ENCODE data around the gene RUNX1. TPM values are rescaled to one million over a fixed set of nuclear protein-coding genes. Genes with fewer than 3 reads are reported as not detected.

The RUNX1 gene
- total RNA-seq, 1 experiment from 2014 or later, result 55.2 TPM

DNA sequence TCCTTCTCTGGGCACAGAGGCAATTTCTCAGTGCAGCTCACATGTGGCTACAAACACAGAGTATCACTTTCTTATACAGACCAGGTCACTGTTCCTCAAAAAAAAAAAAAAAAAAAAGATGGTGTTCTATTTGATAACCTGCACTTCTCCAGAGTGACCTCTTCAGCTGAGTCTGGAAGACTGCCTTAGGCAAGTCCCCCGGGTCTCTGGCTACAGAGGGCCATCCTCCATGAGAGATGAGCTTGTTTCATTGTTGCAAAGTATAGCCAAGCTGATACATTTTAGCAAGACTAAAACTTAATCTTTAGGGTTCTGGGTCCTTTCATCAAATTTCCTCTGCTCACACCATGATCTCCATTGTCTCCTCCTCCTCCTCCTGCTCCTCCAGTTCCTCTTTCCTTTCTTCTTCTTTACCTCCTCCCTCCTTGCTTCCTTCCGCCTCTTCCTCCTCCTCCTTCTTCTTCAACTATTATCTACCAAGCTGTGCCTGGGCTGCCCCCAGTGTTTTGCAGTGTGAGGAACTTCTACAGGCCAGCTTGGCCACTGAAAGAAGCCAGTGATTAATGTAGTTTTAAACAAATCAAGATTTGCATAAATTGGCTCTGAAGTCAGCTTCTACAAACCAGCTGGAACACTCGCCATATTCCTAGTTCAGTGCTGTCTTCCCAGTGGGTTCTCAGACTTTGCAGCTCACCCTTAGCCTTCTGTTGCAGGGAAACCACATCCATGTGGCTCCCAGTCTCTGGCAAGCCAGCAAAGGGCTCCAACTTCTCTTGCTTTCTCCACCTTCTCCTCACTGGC lies 139.4 kb downstream of the RUNX1 start:
- no peak overlapping the region for H3K4me2 ChIP-seq (ENCODE audit: low read length)
- no peak for DNase-seq
- no peaks in the 10 kb centered on the region for H3K79me2 ChIP-seq (ENCODE audit: low read length)
- no peaks in the 10 kb centered on the region for H3F3A ChIP-seq (ENCODE audit: low read length, unreplicated experiment)
- no peaks in the 10 kb centered on the region for H3K9me3 ChIP-seq (ENCODE audit: low read length)
- CTCF ChIA-PET, result interaction anchor here (0.6 kb wide), 1 partner anchor 8 kb away, joined by 3 read pairs; no protein-coding TSS in a partner anchor
- intact Hi-C loops (cut with micrococcal nuclease), result loop anchor here (10.0 kb wide), 1 partner anchor 105 kb away; no protein-coding TSS in a partner anchor
- ATAC-seq, result no peak
- H2AFZ ChIP-seq (ENCODE audit: low read length), result no peak overlapping the region
- H3K36me3 ChIP-seq (ENCODE audit: low read depth, low read length), result no peaks in the 10 kb centered on the region
- H4K20me1 ChIP-seq (ENCODE audit: low read length), result no peaks in the 10 kb centered on the region
- H3K4me1 ChIP-seq (ENCODE audit: insufficient read depth, low read length), result peaks cover 22% of the 10 kb centered on the region
- H3K4me3 ChIP-seq (ENCODE audit: low read length), result no peak overlapping the region
- no peaks in the 10 kb centered on the region for H3K27me3 ChIP-seq (ENCODE audit: low read length)
- POLR2A ChIA-PET (ENCODE audit: unreplicated experiment), result no interaction called here
- no TSS peak for BruUV-seq (replicated peaks)
- TF ChIP-seq EZH2phosphoT487 (IDR thresholded peaks at IDR 0.05; ENCODE audit: borderline replicate concordance, low read length), result no peak
- TF ChIP-seq, protein P1, sequence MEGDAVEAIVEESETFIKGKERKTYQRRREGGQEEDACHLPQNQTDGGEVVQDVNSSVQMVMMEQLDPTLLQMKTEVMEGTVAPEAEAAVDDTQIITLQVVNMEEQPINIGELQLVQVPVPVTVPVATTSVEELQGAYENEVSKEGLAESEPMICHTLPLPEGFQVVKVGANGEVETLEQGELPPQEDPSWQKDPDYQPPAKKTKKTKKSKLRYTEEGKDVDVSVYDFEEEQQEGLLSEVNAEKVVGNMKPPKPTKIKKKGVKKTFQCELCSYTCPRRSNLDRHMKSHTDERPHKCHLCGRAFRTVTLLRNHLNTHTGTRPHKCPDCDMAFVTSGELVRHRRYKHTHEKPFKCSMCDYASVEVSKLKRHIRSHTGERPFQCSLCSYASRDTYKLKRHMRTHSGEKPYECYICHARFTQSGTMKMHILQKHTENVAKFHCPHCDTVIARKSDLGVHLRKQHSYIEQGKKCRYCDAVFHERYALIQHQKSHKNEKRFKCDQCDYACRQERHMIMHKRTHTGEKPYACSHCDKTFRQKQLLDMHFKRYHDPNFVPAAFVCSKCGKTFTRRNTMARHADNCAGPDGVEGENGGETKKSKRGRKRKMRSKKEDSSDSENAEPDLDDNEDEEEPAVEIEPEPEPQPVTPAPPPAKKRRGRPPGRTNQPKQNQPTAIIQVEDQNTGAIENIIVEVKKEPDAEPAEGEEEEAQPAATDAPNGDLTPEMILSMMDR (conservative IDR thresholded peaks at IDR 0.05; ENCODE audit: low read depth, low read length), result no peak
- TF ChIP-seq EZH2 (IDR thresholded peaks at IDR 0.05; ENCODE audit: low read length, unreplicated experiment), result no peak
- no peaks in the 10 kb centered on the region for H3K9me2 ChIP-seq (replicated peaks; ENCODE audit: low read length)
- H3K9ac ChIP-seq (ENCODE audit: low read length), result no peak overlapping the region
- no peak overlapping the region for H3K27ac ChIP-seq (ENCODE audit: low read length)

DNA sequence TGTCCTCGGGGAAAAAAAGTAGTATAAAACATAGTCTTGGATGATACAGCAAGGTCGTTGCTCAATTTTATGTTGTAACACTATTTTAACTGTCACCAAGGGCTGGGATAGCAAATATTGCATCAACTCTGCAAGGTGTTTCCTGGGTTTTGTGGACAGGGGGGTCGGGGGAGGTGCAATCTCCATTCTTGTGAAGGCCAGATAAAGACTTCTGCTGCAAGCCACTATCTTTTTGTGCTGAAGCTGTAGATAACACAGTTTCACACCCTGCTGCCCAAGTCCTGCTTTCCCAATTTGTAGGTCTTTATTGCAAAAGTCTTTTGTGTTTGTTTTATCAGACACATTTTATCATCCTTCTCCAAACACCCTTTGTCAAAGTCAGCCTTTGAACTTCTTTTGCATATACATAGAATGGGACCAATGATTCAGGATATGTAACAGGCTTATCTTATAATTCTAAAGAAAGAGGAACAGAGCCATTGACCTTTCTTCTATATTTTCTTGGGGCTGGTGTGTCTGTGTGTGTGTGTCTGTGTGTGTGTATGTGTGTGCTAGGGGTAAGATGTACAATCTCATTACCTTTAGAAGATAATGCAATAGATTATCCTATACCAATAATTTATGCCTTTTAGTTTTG lies 140.6 kb downstream of the RUNX1 start:
- no peaks in the 10 kb centered on the region for H3K36me3 ChIP-seq (ENCODE audit: low read depth, low read length)
- no peak overlapping the region for H2AFZ ChIP-seq (ENCODE audit: low read length)
- H3K4me1 ChIP-seq (ENCODE audit: insufficient read depth, low read length), result peaks cover 21% of the 10 kb centered on the region
- no peak overlapping the region for H3K27ac ChIP-seq (ENCODE audit: low read length)
- H3K27me3 ChIP-seq (ENCODE audit: low read length), result no peaks in the 10 kb centered on the region
- no peaks in the 10 kb centered on the region for H3K9me2 ChIP-seq (replicated peaks; ENCODE audit: low read length)
- H4K20me1 ChIP-seq (ENCODE audit: low read length), result no peaks in the 10 kb centered on the region
- ATAC-seq (no peak), DNase-seq (peak; percentile 72)
- H3K9me3 ChIP-seq (ENCODE audit: low read length), result no peaks in the 10 kb centered on the region
- no TSS peak for BruUV-seq (replicated peaks)
- CTCF ChIA-PET, result no interaction called here
- peak overlapping the region; percentile 42 for H3K4me2 ChIP-seq (ENCODE audit: low read length)
- no peak overlapping the region for H3K4me3 ChIP-seq (ENCODE audit: low read length)
- no peaks in the 10 kb centered on the region for H3K79me2 ChIP-seq (ENCODE audit: low read length)
- no peak overlapping the region for H3K9ac ChIP-seq (ENCODE audit: low read length)
- intact Hi-C loops (cut with micrococcal nuclease), result loop anchor here (10.0 kb wide), 1 partner anchor 106 kb away; no protein-coding TSS in a partner anchor
- POLR2A ChIA-PET (ENCODE audit: unreplicated experiment), result interaction anchor here (1.1 kb wide), 1 partner anchor 19 kb away, joined by 5 read pairs; no protein-coding TSS in a partner anchor
- H3F3A ChIP-seq (ENCODE audit: low read length, unreplicated experiment), result no peaks in the 10 kb centered on the region
- no peak for TF ChIP-seq EZH2phosphoT487 (IDR thresholded peaks at IDR 0.05; ENCODE audit: borderline replicate concordance, low read length)
- TF ChIP-seq, protein P1 (conservative IDR thresholded peaks at IDR 0.05; ENCODE audit: low read depth, low read length), result no peak
- no peak for TF ChIP-seq EZH2 (IDR thresholded peaks at IDR 0.05; ENCODE audit: low read length, unreplicated experiment)
